Hepatocyte (in vitro differentiated cells): ENCODE measurements around the gene APBB1. TPM values are rescaled to one million over a fixed set of nuclear protein-coding genes. Genes with fewer than 3 reads are reported as not detected.

Source experiments
- DNase-seq: peaks from one replicate; pipeline ENCODE4 v3.0.0-alpha.2; 2016; ENCODE audit warnings: low spot score
- H2AFZ ChIP-seq: fragments of 200-600 bp; sonication (generic); 2 replicates; pipeline ENCODE4 v1.6.0; 2016; ENCODE audit warnings: antibody characterized with exemption, mild to moderate bottlenecking
- H3K27ac ChIP-seq: fragments of 200-600 bp; sonication (generic); 2 replicates; pipeline ENCODE4 v1.5.1; 2016; ENCODE audit warnings: mild to moderate bottlenecking
- H3K27me3 ChIP-seq: fragments of 200-600 bp; sonication (generic); 2 replicates; pipeline ENCODE4 v1.6.1; 2016
- H3K36me3 ChIP-seq: fragments of 200-600 bp; sonication (generic); replicated peaks from 2 replicates; pipeline ENCODE4 v1.5.1; 2016; ENCODE audit warnings: low read depth; ENCODE audit not compliant: insufficient read depth
- H3K4me1 ChIP-seq: fragments of 200-600 bp; sonication (generic); 2 replicates; pipeline ENCODE4 v1.5.1; 2016; ENCODE audit warnings: mild to moderate bottlenecking, moderate library complexity; ENCODE audit not compliant: insufficient read depth
- H3K4me2 ChIP-seq: fragments of 200-600 bp; sonication (generic); 2 replicates; pipeline ENCODE4 v1.6.0; 2016
- H3K4me3 ChIP-seq: fragments of 200-600 bp; sonication (generic); 2 replicates; pipeline ENCODE4 v1.5.1; 2016; ENCODE audit warnings: mild to moderate bottlenecking
- H3K79me2 ChIP-seq: fragments of 200-600 bp; sonication (generic); 2 replicates; pipeline ENCODE4 v1.6.0; 2017; ENCODE audit warnings: mild to moderate bottlenecking
- H3K9me2 ChIP-seq: fragments of 200-600 bp; sonication (generic); replicated peaks from 2 replicates; pipeline ENCODE4 v1.6.0; 2017; ENCODE audit warnings: mild to moderate bottlenecking; ENCODE audit not compliant: insufficient read depth
- H3K9me3 ChIP-seq: fragments of 200-600 bp; sonication (generic); 2 replicates; pipeline ENCODE4 v1.5.1; 2016; ENCODE audit warnings: low read depth, mild to moderate bottlenecking
- H4K20me1 ChIP-seq: fragments of 200-600 bp; sonication (generic); 2 replicates; pipeline ENCODE4 v1.6.0; 2016; ENCODE audit warnings: mild to moderate bottlenecking; ENCODE audit not compliant: insufficient read depth, poor library complexity, severe bottlenecking
- EZH2 ChIP-seq: fragments of 200-600 bp; sonication (generic); IDR thresholded peaks from 2 replicates; pipeline ENCODE4 v1.6.1; 2016; ENCODE audit warnings: antibody characterized with exemption, mild to moderate bottlenecking, borderline replicate concordance
- WGBS: methylation state at CpG from one replicate; pipeline ENCODE4 v1.1.6; 2016; ENCODE audit warnings: low lambda C conversion rate; ENCODE audit errors: missing lambda C conversion rate; 5-methylcytosine and 5-hydroxymethylcytosine counted together
- polyA plus RNA-seq: library from polyadenylated mRNA; unstranded; fragments of >200 nt; fragmentation: Nextera tagmentation; extraction: Ambion mirVana; gene quantifications from 2 replicates; pipeline ENCODE4 v1.2.1, GENCODE V29; 2016
- total RNA-seq: library from RNA; depleted of rRNA; stranded (reverse); fragments of >200 nt; gene quantifications from 2 replicates; pipeline ENCODE4 v1.2.3, GENCODE V29; 2014
- TF ChIP-seq, protein P1 (sequence below): fragments of 200-600 bp; sonication (generic); IDR thresholded peaks from 2 replicates; pipeline ENCODE4 v1.5.1; 2016; ENCODE audit warnings: antibody characterized with exemption, mild to moderate bottlenecking; ENCODE audit not compliant: poor library complexity

The APBB1 gene
- total and polyA plus RNA-seq, 2 experiments from 2014 or later: 33.0 to 41.5 TPM

DNA sequence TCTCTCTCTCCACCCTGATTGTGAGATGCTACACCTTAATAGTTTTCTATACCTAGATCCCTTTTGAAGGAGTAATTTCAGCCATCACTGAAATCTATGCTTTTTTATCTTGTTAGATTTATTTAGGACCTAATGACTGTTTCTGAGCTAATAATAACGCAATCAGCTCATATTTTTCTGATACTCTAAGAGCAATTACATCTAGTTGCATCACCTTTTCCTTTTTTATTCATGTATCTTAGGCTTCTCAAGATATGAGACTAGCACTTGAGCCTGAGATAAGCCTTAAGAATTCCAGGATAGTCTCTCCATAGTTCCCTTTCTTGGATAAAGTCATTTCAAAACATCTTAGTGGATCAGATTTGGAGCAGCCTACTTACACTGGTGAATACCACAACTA, 73.5 kb downstream of the APBB1 start:
- no peak overlapping the region for H2AFZ ChIP-seq
- H4K20me1 ChIP-seq: no peaks in the 10 kb centered on the region
- H3K4me1 ChIP-seq: no peaks in the 10 kb centered on the region
- H3K9me2 ChIP-seq: no peaks in the 10 kb centered on the region
- no peak overlapping the region for H3K27ac ChIP-seq
- no peak for TF ChIP-seq EZH2
- TF ChIP-seq, protein P1, sequence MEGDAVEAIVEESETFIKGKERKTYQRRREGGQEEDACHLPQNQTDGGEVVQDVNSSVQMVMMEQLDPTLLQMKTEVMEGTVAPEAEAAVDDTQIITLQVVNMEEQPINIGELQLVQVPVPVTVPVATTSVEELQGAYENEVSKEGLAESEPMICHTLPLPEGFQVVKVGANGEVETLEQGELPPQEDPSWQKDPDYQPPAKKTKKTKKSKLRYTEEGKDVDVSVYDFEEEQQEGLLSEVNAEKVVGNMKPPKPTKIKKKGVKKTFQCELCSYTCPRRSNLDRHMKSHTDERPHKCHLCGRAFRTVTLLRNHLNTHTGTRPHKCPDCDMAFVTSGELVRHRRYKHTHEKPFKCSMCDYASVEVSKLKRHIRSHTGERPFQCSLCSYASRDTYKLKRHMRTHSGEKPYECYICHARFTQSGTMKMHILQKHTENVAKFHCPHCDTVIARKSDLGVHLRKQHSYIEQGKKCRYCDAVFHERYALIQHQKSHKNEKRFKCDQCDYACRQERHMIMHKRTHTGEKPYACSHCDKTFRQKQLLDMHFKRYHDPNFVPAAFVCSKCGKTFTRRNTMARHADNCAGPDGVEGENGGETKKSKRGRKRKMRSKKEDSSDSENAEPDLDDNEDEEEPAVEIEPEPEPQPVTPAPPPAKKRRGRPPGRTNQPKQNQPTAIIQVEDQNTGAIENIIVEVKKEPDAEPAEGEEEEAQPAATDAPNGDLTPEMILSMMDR: no peak
- no peaks in the 10 kb centered on the region for H3K36me3 ChIP-seq
- WGBS: 94% methylated on average over 1 of the region's 1 CpG
- H3K27me3 ChIP-seq: no peaks in the 10 kb centered on the region
- no peak overlapping the region for H3K4me3 ChIP-seq
- H3K79me2 ChIP-seq: no peaks in the 10 kb centered on the region
- H3K9me3 ChIP-seq: no peaks in the 10 kb centered on the region
- H3K4me2 ChIP-seq: no peak overlapping the region
- DNase-seq: no peak

Other genes starting within 250 kb of the APBB1 start
- not detected in 2 replicates for gene OR52B2, start 248.8 kb downstream of the APBB1 start, total RNA-seq
- gene OR52B2, start 248.8 kb downstream of the APBB1 start, polyA plus RNA-seq: not detected in 2 replicates
- not detected in 2 replicates for gene OR52W1, start 219.9 kb downstream of the APBB1 start, total RNA-seq
- not detected in 2 replicates for gene OR52W1, start 219.9 kb downstream of the APBB1 start, polyA plus RNA-seq
- not detected in 2 replicates for gene C11orf42, start 213.5 kb downstream of the APBB1 start, total RNA-seq
- gene C11orf42, start 213.5 kb downstream of the APBB1 start, polyA plus RNA-seq: not detected in 2 replicates
- gene FHIP1B, start 184.5 kb downstream of the APBB1 start, total RNA-seq: 27.7 and 30.2 TPM in 2 replicates
- 31.5 and 42.2 TPM in 2 replicates for gene FHIP1B, start 184.5 kb downstream of the APBB1 start, polyA plus RNA-seq
- gene CNGA4, start 180.0 kb downstream of the APBB1 start, total RNA-seq: 0.17 and 0.52 TPM in 2 replicates
- gene CNGA4, start 180.0 kb downstream of the APBB1 start, polyA plus RNA-seq: 0.25 and 0.50 TPM in 2 replicates
- 6.6 and 9.8 TPM in 2 replicates for gene CCKBR, start 159.3 kb downstream of the APBB1 start, total RNA-seq
- 15.4 and 17.7 TPM in 2 replicates for gene CCKBR, start 159.3 kb downstream of the APBB1 start, polyA plus RNA-seq
- gene CAVIN3, start 98.6 kb downstream of the APBB1 start, total RNA-seq: 70.3 and 93.3 TPM in 2 replicates
- 115 and 128 TPM in 2 replicates for gene CAVIN3, start 98.6 kb downstream of the APBB1 start, polyA plus RNA-seq
- gene SMPD1, start 28.6 kb downstream of the APBB1 start, total RNA-seq: 65.2 and 70.0 TPM in 2 replicates
- 61.7 and 63.0 TPM in 2 replicates for gene SMPD1, start 28.6 kb downstream of the APBB1 start, polyA plus RNA-seq
- gene HPX, start 21.9 kb upstream of the APBB1 start, total RNA-seq: 361 and 367 TPM in 2 replicates
- 229 and 358 TPM in 2 replicates for gene HPX, start 21.9 kb upstream of the APBB1 start, polyA plus RNA-seq
- 18.1 and 26.2 TPM in 2 replicates for gene TRIM3, start 54.8 kb upstream of the APBB1 start, total RNA-seq
- gene TRIM3, start 54.8 kb upstream of the APBB1 start, polyA plus RNA-seq: 31.6 and 35.5 TPM in 2 replicates
- gene ARFIP2, start 62.2 kb upstream of the APBB1 start, total RNA-seq: 78.0 and 90.1 TPM in 2 replicates
- gene ARFIP2, start 62.2 kb upstream of the APBB1 start, polyA plus RNA-seq: 94.9 and 108 TPM in 2 replicates
- 56.3 and 68.0 TPM in 2 replicates for gene TIMM10B, start 62.4 kb upstream of the APBB1 start, total RNA-seq
- gene TIMM10B, start 62.4 kb upstream of the APBB1 start, polyA plus RNA-seq: 52.1 and 65.8 TPM in 2 replicates
- gene DNHD1, start 78.2 kb upstream of the APBB1 start, total RNA-seq: 7.3 and 8.1 TPM in 2 replicates
- gene DNHD1, start 78.2 kb upstream of the APBB1 start, polyA plus RNA-seq: 7.1 and 7.9 TPM in 2 replicates
- 15.3 and 18.0 TPM in 2 replicates for gene RRP8, start 184.5 kb upstream of the APBB1 start, total RNA-seq
- 26.1 and 27.8 TPM in 2 replicates for gene RRP8, start 184.5 kb upstream of the APBB1 start, polyA plus RNA-seq
- 110 and 114 TPM in 2 replicates for gene ILK, start 184.7 kb upstream of the APBB1 start, total RNA-seq
- 126 and 135 TPM in 2 replicates for gene ILK, start 184.7 kb upstream of the APBB1 start, polyA plus RNA-seq
- 29.5 and 33.3 TPM in 2 replicates for gene TAF10, start 193.1 kb upstream of the APBB1 start, total RNA-seq
- gene TAF10, start 193.1 kb upstream of the APBB1 start, polyA plus RNA-seq: 248 and 295 TPM in 2 replicates
- gene TPP1, start 200.3 kb upstream of the APBB1 start, total RNA-seq: 68.4 and 105 TPM in 2 replicates
- 170 and 185 TPM in 2 replicates for gene TPP1, start 200.3 kb upstream of the APBB1 start, polyA plus RNA-seq
- 8.5 and 15.2 TPM in 2 replicates for gene DCHS1, start 236.7 kb upstream of the APBB1 start, total RNA-seq
- gene DCHS1, start 236.7 kb upstream of the APBB1 start, polyA plus RNA-seq: 6.3 and 8.0 TPM in 2 replicates